Ishikawa (cell line): ENCODE results near the gene ZNF518A.

Source experiments
- EGR1 ChIP-seq: IDR thresholded peaks from 2 replicates; pipeline ENCODE4 v1.6.1; 2012
- EP300 ChIP-seq: IDR thresholded peaks from 2 replicates; pipeline ENCODE4 v1.6.1; 2012; ENCODE audit warnings: borderline replicate concordance
- FOXM1 ChIP-seq: IDR thresholded peaks from 2 replicates; pipeline ENCODE4 v1.6.1; 2012; ENCODE audit warnings: low read depth, borderline replicate concordance
- MAX ChIP-seq: IDR thresholded peaks from 2 replicates; pipeline ENCODE4 v1.6.1; 2012
- RAD21 ChIP-seq: IDR thresholded peaks from 2 replicates; pipeline ENCODE4 v1.6.1; 2012; ENCODE audit warnings: low read depth
- REST ChIP-seq: IDR thresholded peaks from 2 replicates; pipeline ENCODE4 v1.6.1; 2012; ENCODE audit warnings: low read depth, mild to moderate bottlenecking
- TAF1 ChIP-seq: IDR thresholded peaks from 2 replicates; pipeline ENCODE4 v1.6.1; 2012; ENCODE audit warnings: low read depth, mild to moderate bottlenecking
- TCF12 ChIP-seq: IDR thresholded peaks from 2 replicates; pipeline ENCODE4 v1.6.1; 2012; ENCODE audit warnings: low read depth
- TEAD4 ChIP-seq: IDR thresholded peaks from 2 replicates; pipeline ENCODE4 v1.6.1; 2012
- USF1 ChIP-seq: IDR thresholded peaks from 2 replicates; pipeline ENCODE4 v1.6.1; 2012
- YY1 ChIP-seq: IDR thresholded peaks from 2 replicates; pipeline ENCODE4 v1.6.1; 2012; ENCODE audit warnings: low read depth
- ZBTB7A ChIP-seq: IDR thresholded peaks from 2 replicates; pipeline ENCODE4 v1.6.1; 2012; ENCODE audit warnings: low read depth

GRCh38 chr10:96211764-96212163, 81.7 kb downstream of the ZNF518A start:
- TF ChIP-seq EGR1 (no peak), FOXM1 (no peak), RAD21 (no peak), EP300 (no peak), TAF1 (no peak), USF1 (no peak), YY1 (no peak), TEAD4 (no peak), TCF12 (no peak), REST (no peak), ZBTB7A (no peak), MAX (no peak)
